GM12878 (cell line): Measurements from ENCODE around the gene CAPN8. TPM values are rescaled to one million over a fixed set of nuclear protein-coding genes. Genes with fewer than 3 reads are reported as not detected.
A peak's percentile ranks its signal among the peaks of the same experiment; 100 is the strongest.

Source experiments
- BMI1 ChIP-seq: fragments of 450-650 bp; IDR thresholded peaks from 2 replicates; pipeline ENCODE4 v1.6.1; 2016; ENCODE audit warnings: mild to moderate bottlenecking, moderate library complexity, borderline replicate concordance
- CUX1 ChIP-seq: IDR thresholded peaks from 2 replicates; pipeline ENCODE4 v1.6.1; 2012; ENCODE audit warnings: improper control_type of control experiment, low read depth, low read length; ENCODE audit not compliant: insufficient replicate concordance
- FOS ChIP-seq: IDR thresholded peaks from 3 replicates; pipeline ENCODE4 v1.6.1; 2011; ENCODE audit warnings: borderline replicate concordance; ENCODE audit not compliant: insufficient read length; ENCODE audit errors: extremely low read depth
- NKRF ChIP-seq: fragments of 450-650 bp; conservative IDR thresholded peaks from 2 replicates; pipeline ENCODE4 v1.6.1; 2017; ENCODE audit warnings: mild to moderate bottlenecking, moderate library complexity
- PML ChIP-seq: IDR thresholded peaks from 2 replicates; pipeline ENCODE4 v1.6.1; 2012; ENCODE audit warnings: low read length, inconsistent platforms
- POLR2A ChIP-seq: IDR thresholded peaks from 2 replicates; pipeline ENCODE4 v1.6.1; 2011; ENCODE audit warnings: low read depth, mild to moderate bottlenecking, low read length
- TCF12 ChIP-seq: IDR thresholded peaks from 2 replicates; pipeline ENCODE4 v1.6.1; 2011; ENCODE audit warnings: low read depth, mild to moderate bottlenecking, low read length
- ZNF592 ChIP-seq: fragments of 450-650 bp; IDR thresholded peaks from 2 replicates; pipeline ENCODE4 v1.6.1; 2017; ENCODE audit warnings: mild to moderate bottlenecking, moderate library complexity
- polyA plus RNA-seq, 11 experiments: library from polyadenylated mRNA; depleted of rRNA in 4 of 11; unstranded in 6 of 11; stranded (reverse) in 5 of 11; fragments of >200 nt; fragmentation: Nextera tagmentation in 4 of 11; fragmentation: Illumina TruSeq in 1 of 11; extraction: Ambion mirVana in 4 of 11; extraction: Trizol in 1 of 11; gene quantifications; 1 replicate in 1 of 11; 2 replicates in 10 of 11; pipeline versions ENCODE4 v1.2.1 to v1.2.3, GENCODE V29; 2011 to 2016; ENCODE audit warnings: inconsistent platforms in 2 of 11, missing spikeins in 2 of 11, low read depth in 1 of 11
- total RNA-seq, 4 experiments: library from RNA; depleted of rRNA in 3 of 4; stranded (reverse); fragments of >200 nt in 3 of 4; fragmentation: Illumina TruSeq in 1 of 4; extraction: Trizol in 1 of 4; gene quantifications; 2 replicates each; pipeline versions ENCODE4 v1.2.1 to v1.2.3, GENCODE V29; 2013 to 2021
- TF ChIP-seq, protein P1 (sequence below): IDR thresholded peaks from 2 replicates; pipeline ENCODE4 v1.6.1; 2012; ENCODE audit warnings: low read length, inconsistent platforms

The CAPN8 gene
- total and polyA plus RNA-seq, 10 of the 15 experiments (the other 5 are each of a cell fraction or from before 2014, with no cell fraction given): 6.4 to 30.7 (median 12.3) TPM

GRCh38 chr1:223547316-223548114, 118.0 kb downstream of the CAPN8 start (continued):
- TF ChIP-seq ZNF592 (0 out of 2 replicates have a peak, but pooled peaks have one; percentile 5), POLR2A (no peak), BMI1 (no peak), PML (no peak), FOS (no peak), CUX1 (peak; percentile 58), TCF12 (no peak), NKRF (no peak)
- TF ChIP-seq, protein P1, sequence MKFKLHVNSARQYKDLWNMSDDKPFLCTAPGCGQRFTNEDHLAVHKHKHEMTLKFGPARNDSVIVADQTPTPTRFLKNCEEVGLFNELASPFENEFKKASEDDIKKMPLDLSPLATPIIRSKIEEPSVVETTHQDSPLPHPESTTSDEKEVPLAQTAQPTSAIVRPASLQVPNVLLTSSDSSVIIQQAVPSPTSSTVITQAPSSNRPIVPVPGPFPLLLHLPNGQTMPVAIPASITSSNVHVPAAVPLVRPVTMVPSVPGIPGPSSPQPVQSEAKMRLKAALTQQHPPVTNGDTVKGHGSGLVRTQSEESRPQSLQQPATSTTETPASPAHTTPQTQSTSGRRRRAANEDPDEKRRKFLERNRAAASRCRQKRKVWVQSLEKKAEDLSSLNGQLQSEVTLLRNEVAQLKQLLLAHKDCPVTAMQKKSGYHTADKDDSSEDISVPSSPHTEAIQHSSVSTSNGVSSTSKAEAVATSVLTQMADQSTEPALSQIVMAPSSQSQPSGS: peak; percentile 29; the same call in 1 of the 2 replicates
